ENCODE measurements around the gene CBX2.

CBX2 gene

GRCh38 chr17:79789943-79790804 is 12.2 kb downstream of the CBX2 start:
- DNase-seq, result no peak

- DNase-seq, result no peak
These were observed 13.1 kb downstream of the CBX2 start for GRCh38 chr17:79790805-79791734.

DNA sequence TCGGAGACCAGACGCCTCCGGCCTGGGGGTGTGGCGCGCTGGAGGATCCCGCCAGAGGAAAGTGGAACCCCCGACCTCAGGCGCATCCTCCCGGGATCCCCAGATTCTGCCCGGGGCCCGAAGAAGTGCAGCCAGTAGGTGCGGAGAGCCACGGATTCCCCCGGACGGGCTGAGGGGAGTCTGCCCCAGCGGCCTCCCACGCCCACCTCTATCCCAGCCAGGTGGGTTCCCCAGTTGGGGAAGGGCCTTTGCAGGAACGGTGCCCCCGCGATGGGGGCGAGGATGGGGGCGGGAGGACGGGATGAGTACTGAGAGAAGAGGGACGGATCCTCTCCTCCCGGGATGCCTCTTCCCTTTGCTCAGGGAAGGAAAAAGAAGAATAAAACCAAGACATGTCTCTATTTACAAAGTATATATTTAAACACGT is 13.8 kb downstream of the CBX2 start:
- DNase-seq, result peak; percentile 41

DNA sequence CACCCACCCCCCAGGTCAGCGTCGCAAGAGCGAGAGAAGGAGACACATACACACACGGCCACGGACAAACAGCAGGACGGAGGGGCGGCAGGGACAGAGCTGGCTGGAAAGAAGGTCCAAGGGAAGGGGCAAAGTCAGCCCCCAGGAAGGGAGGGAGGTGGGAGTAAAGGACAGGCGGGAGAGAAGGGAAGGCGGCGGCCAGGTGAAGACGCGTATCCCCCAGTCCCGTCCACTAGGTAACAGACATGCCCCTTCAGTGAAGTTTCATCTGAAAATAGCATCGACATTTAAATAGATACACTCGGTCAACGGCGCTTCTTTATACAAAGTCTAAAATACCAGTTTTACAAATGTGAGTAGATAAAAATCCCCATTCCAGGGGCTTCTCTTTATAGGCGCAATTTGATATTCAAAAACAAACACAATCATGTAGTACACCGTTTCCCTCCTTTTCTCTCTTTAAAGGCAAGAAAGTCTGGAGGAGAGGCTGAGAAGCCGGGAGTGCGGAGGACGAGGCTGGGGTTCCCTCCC is 14.5 kb downstream of the CBX2 start:
- no peak for DNase-seq

DNA sequence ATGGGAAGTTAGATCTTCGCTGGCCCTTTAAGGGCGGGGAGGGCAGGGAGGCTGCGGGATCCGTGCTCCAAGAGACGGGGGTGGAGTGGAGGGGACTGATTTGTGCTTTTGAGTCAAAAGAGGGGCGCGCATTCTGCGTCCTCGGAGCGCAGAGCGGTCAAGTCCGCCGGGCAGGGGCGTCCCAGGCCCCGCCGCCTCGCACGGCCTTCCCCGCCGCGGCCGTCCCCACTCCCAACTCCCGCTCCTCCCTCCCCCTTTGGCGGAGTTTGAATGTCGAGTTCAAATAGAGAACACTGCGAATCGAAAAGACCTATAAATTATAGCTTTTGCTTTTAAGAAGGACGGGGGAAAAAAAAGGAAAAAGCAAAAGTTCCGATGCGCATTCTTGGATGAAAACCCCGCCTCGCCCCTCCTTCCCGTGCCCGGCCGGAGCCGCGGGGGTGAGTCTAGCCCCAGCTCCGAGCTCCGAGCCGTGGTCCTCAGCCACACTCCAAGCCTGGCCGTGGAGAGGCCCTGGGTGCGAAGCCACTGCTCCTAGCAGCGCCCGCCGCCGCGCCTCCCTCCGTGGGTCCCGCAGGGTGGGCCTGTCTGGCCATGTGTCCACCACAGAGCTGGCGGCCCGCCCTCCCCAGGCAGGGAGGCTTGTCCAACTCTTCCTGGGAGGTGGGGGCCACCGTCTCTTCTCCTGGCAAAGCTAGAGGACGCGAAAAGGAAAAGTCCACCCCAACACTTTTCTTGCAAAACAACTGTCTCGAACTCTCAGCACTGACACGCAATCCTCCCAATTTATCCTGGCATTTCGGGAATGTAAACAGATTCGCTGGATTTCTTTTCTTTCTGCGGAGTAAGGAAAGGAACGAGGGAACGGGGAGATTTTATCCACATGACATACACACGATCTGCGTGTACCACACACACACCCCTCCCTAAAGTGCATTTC is 15.3 kb downstream of the CBX2 start:
- DNase-seq, result no peak

GRCh38 chr17:79793924-79794304 is 16.0 kb downstream of the CBX2 start:
- DNase-seq, result no peak

DNA sequence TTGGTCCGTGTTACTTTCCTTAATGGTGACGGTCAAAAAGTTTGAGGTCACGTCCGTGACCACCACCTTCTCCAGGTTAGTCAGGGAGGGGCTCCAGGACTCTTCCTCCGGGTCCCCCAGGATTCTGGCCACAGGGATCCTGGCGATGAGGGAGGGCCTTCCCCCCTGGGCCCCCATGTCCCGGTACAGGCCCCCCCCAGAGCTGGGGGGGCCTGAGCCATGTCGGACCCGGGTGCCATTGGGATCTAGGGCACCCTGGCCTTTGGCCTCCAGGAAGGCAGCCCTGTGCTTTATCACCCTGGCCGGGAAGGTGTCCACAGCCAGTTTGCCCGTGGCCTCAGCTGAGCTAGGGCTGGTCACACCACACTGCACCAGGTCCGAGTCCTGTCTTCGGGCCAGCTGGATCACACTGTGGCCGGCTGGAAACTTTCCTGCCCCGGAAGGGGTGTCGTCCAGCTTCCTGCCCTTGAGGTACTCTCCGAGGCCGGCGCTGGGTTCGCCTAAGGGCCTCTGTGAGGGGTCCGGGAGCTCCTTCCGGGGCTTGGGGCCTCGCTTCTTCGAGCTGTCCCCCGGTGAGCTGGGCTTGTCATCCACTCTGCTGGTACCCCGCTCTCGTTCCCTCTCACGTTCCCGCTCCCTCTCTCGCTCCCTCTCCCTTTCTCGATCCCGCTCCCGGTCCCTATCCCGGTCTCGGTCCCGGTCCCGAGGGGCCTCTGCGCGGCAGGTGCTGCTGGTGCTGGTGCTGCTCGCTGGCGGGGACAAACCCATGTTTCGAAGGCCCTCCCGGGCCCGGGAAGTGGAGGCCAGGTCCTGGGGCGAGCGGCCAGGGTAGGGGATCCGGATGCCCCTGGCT is 16.9 kb downstream of the CBX2 start:
- no peak for DNase-seq

DNA sequence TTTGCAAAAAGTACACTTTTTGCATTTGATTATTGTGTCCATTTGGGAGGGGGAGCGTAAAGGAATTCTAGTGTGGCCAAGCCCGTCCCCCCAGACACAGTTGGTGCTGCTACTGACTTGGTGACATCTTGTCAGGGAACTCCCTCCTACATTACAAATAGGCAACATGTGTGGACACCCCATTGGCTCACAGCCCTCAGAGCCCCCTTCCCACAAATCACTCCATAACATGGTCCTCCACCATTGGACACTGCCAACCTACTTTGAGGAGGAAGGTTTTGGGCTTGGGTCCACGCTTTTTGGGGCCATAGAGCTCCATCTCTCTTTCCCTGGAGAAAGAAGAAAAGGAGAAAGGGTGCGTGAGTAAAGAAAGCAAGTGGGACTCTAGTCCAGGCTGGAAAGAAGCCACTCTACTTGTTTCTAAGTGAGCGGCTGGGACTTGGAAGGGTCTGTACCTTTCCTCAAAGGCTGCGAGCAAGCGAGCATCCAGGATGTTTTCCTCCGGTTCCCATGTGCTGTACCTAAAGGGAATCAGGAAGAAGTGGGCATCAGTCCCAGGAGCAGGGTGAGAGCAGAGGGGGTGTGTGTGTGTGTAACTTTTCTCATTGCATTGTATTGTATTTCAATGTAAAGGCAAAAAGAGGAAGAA is 18.0 kb downstream of the CBX2 start:
- DNase-seq, result no peak

GRCh38 chr17:79796444-79796762 is 18.5 kb downstream of the CBX2 start:
- DNase-seq, result no peak

DNA sequence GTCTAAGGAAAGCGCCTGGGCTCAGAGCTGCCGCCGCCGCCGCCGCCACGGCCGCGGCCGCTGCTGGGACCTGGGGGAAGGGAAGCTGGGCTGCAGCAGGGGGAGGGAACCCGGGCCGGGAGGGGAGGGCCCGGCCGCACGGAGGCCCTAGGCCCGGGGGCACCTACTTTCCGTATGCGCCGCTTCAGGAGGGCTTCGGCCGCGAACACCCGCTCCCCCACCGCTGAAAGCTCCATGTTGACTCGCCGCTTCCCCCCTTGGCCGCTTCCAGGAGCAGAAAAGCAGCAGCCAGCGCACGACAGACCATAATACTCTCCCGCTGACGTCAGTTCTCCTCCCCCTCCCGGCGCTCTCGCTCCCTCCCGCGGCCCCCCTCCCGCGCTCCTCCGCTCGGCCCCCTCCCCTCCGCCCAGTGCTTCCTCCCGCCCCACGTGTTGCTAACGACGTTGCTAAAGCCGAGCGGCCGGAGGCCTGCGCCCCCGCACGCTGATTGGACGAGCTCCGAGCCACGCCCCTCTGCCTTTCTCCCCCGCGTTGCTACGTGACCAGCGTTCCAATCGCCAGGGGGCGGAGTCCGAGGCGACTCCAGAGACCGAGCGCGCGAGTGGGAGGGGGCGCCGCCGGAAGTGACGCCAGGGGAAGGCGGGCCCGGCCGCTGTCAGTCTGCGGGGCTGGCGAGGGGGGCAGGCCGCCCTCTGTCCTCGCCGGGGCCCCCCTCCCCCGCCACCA is 19.0 kb downstream of the CBX2 start, which contains the start of gene CBX8:
Gene CBX8, minus strand, starts transcription at position 315 of the 729 bp plus-strand sequence. Its CDS starts 79 bp downstream, at position 236.
- peak; percentile 100 for DNase-seq

- no peak for DNase-seq
These were observed 19.7 kb downstream of the CBX2 start for GRCh38 chr17:79797492-79798298.

DNA sequence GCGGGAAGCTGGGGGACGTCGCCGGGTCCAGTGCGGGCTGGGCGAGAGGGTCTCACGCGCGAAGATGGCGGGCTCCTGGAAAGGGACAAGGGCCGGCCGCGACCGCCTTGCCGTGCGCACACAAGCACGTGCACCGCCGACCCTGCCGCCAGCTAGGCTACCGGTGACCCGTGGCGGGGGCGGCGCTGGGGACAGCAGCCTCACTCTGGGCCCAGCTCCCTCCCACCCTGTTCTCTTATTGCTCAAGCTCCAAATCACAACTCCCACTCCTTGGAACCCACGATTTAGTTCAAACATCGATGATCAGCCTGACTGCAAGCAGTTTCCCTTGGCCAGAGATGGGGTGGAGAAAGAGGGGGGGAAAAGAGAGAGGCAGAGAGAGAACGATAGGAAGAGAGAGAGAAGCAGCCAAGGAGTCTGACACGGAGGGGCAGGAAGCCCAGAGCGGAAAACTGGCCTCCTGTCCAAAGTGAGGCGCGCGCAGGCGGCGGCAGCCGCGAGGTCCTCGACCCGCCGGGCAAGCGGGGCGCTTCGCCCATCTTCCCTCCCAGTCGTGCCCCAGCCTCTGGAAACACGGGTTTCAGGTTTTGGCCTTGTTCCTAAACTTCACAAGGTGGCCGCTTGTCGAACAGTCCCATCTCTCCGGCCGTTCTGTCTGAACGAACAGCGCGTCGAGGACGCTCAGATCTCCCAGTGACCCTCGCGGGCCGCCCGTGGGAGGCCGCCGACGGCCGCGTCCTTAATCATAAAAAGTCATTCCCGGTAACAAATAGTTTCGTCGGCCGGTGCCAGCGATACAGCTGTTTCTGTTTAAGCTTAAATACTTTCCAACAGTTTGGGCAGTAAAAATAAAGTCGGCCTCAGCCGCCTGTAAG is 20.6 kb downstream of the CBX2 start:
- DNase-seq, result peak; percentile 80

GRCh38 chr17:79799174-79799537 is 21.2 kb downstream of the CBX2 start:
- DNase-seq, result no peak

GRCh38 chr17:79799538-79800324 is 21.8 kb downstream of the CBX2 start:
- DNase-seq, result no peak

- DNase-seq, result no peak
These were observed 22.6 kb downstream of the CBX2 start for GRCh38 chr17:79800325-79801155.

All from right forelimb (tissue), 1 donor.